K562 (cell line): ENCODE measurements around the gene RSPH9. TPM values are rescaled to one million over a fixed set of nuclear protein-coding genes. Genes with fewer than 3 reads are reported as not detected.

ENCODE experiments used
- CBFA2T2 ChIP-seq: fragments of 450-650 bp; conservative IDR thresholded peaks from 2 replicates; pipeline ENCODE4 v1.6.1; 2017; ENCODE audit warnings: mild to moderate bottlenecking
- CCNT2 ChIP-seq: IDR thresholded peaks from 2 replicates; pipeline ENCODE4 v1.6.1; 2011; ENCODE audit warnings: borderline replicate concordance, low read depth, mild to moderate bottlenecking, moderate library complexity, mixed read lengths, low read length; ENCODE audit not compliant: insufficient read length; ENCODE audit errors: extremely low read depth
- CHCHD3 ChIP-seq: fragments of 250-450 bp; sonication (Bioruptor Pico); IDR thresholded peaks from 2 replicates; pipeline ENCODE4 v2.1.2; 2022; ENCODE audit warnings: mild to moderate bottlenecking
- DACH1 ChIP-seq: fragments of 450-650 bp; IDR thresholded peaks from 2 replicates; pipeline ENCODE4 v1.6.1; 2018; ENCODE audit not compliant: partially characterized antibody
- ETV6 ChIP-seq, 3 experiments: fragments of 150-350 bp in 1 of 3; sonication (generic) in 1 of 3; formaldehyde crosslinking in 1 of 3; IDR thresholded peaks; 2 replicates each; pipeline versions ENCODE4 v1.6.1 to v1.8.0; 2014 to 2022; ENCODE audit warnings: borderline replicate concordance in 2 of 3, low read depth in 2 of 3, antibody characterized with exemption in 1 of 3, low read length in 1 of 3, mild to moderate bottlenecking in 1 of 3, missing genetic modification reagents in 1 of 3
- HNRNPL ChIP-seq: fragments of 200-400 bp; formaldehyde crosslinking; IDR thresholded peaks from 2 replicates; pipeline ENCODE4 v1.6.1; 2017; ENCODE audit warnings: low read depth, mild to moderate bottlenecking, low read length
- HOXB6 ChIP-seq: fragments of 250-450 bp; sonication (Bioruptor Pico); IDR thresholded peaks from 2 replicates; pipeline ENCODE4 v1.5.1; 2022; ENCODE audit warnings: mild to moderate bottlenecking, borderline replicate concordance
- LCOR ChIP-seq: sonication (generic); formaldehyde crosslinking; IDR thresholded peaks from 2 replicates; pipeline ENCODE4 v1.8.0; 2022; ENCODE audit warnings: mild to moderate bottlenecking, missing genetic modification reagents
- MNT ChIP-seq, 2 experiments: fragments of 450-650 bp; conservative IDR thresholded peaks; 2 replicates each; pipeline ENCODE4 v1.6.1; 2017; ENCODE audit warnings: mild to moderate bottlenecking in 2 of 2, moderate library complexity in 2 of 2
- NFE2L1 ChIP-seq: fragments of 450-650 bp; IDR thresholded peaks from 2 replicates; pipeline ENCODE4 v1.6.1; 2016; ENCODE audit warnings: missing genetic modification characterization, low read depth, mild to moderate bottlenecking, missing compliant biosample characterization, moderate library complexity, borderline replicate concordance
- NRF1 ChIP-seq, 2 experiments: fragments of 450-650 bp; IDR thresholded peaks in 1 of 2; conservative IDR thresholded peaks in 1 of 2; 2 replicates each; pipeline ENCODE4 v1.6.1; 2014; ENCODE audit warnings: mild to moderate bottlenecking in 2 of 2
- PCBP2 ChIP-seq: fragments of 200-400 bp; formaldehyde crosslinking; IDR thresholded peaks from 2 replicates; pipeline ENCODE4 v1.6.1; 2018; ENCODE audit warnings: low read length, low read depth, mild to moderate bottlenecking, moderate library complexity; ENCODE audit not compliant: poor library complexity, severe bottlenecking
- PHF20 ChIP-seq: fragments of 450-650 bp; IDR thresholded peaks from 2 replicates; pipeline ENCODE4 v1.6.1; 2018; ENCODE audit not compliant: partially characterized antibody
- POU5F1 ChIP-seq: fragments of 150-350 bp; IDR thresholded peaks from 2 replicates; pipeline ENCODE4 v1.6.1; 2014; ENCODE audit warnings: borderline replicate concordance, low read length, low read depth, mild to moderate bottlenecking; ENCODE audit not compliant: partially characterized antibody
- RBM17 ChIP-seq: fragments of 200-400 bp; formaldehyde crosslinking; IDR thresholded peaks from 2 replicates; pipeline ENCODE4 v1.6.1; 2017; ENCODE audit warnings: low read depth, mild to moderate bottlenecking, low read length, borderline replicate concordance
- SLC30A9 ChIP-seq: fragments of 250-450 bp; sonication (Bioruptor Pico); IDR thresholded peaks from 2 replicates; pipeline ENCODE4 v1.8.0; 2022; ENCODE audit warnings: mild to moderate bottlenecking, moderate library complexity
- SPI1 ChIP-seq: IDR thresholded peaks from 2 replicates; pipeline ENCODE4 v1.6.1; 2011; ENCODE audit warnings: low read depth, low read length, control low read depth, borderline replicate concordance
- TARDBP ChIP-seq: fragments of 450-650 bp; IDR thresholded peaks from 2 replicates; pipeline ENCODE4 v1.6.1; 2016
- TRIM24 ChIP-seq, 2 experiments: fragments of 450-650 bp; IDR thresholded peaks; 2 replicates each; pipeline ENCODE4 v1.6.1; 2016
- WHSC1 ChIP-seq: IDR thresholded peaks from one replicate; pipeline ENCODE4 v1.6.1; 2012; ENCODE audit warnings: low read length, control low read depth, inconsistent platforms
- ZNF165 ChIP-seq: fragments of 250-450 bp; sonication (Bioruptor Pico); IDR thresholded peaks from 2 replicates; pipeline ENCODE4 v1.4.0; 2020; ENCODE audit warnings: borderline replicate concordance
- ZNF408 ChIP-seq: fragments of 250-450 bp; sonication (Bioruptor Pico); IDR thresholded peaks from 2 replicates; pipeline ENCODE4 v1.4.0; 2020; ENCODE audit warnings: low read depth, mild to moderate bottlenecking, moderate library complexity
- ZNF507 ChIP-seq: conservative IDR thresholded peaks from 2 replicates; pipeline ENCODE4 v1.6.1; 2017; ENCODE audit warnings: missing genetic modification characterization, missing compliant biosample characterization
- polyA plus RNA-seq, 8 experiments: library from polyadenylated mRNA; depleted of rRNA in 4 of 8; stranded (reverse) in 5 of 8; unstranded in 3 of 8; fragments of >200 nt; fragmentation: Nextera tagmentation in 2 of 8; fragmentation: Illumina TruSeq in 1 of 8; extraction: Ambion mirVana in 2 of 8; extraction: Trizol in 1 of 8; gene quantifications; 2 replicates each; pipeline versions ENCODE4 v1.2.1 to v1.2.3, GENCODE V29; 2011 to 2014; ENCODE audit warnings: inconsistent platforms in 1 of 8, missing spikeins in 1 of 8
- total RNA-seq, 7 experiments: library from RNA; depleted of rRNA in 6 of 7; stranded (reverse); fragments of >200 nt in 6 of 7; fragmentation: Illumina TruSeq in 2 of 7; extraction: Trizol in 2 of 7; gene quantifications; 2 replicates each; pipeline versions ENCODE4 v1.2.1 to v1.2.3, GENCODE V29; 2011 to 2021; ENCODE audit warnings: low replicate concordance in 1 of 7
- TF ChIP-seq, protein P1 (sequence below), 2 experiments: fragments of 150-350 bp in 1 of 2; IDR thresholded peaks; 2 replicates each; pipeline ENCODE4 v1.6.1; 2012 to 2016; ENCODE audit warnings: low read depth in 2 of 2, low read length in 2 of 2, mild to moderate bottlenecking in 1 of 2, moderate library complexity in 1 of 2

Gene RSPH9
- total and polyA plus RNA-seq, 9 of the 15 experiments (the other 6 are each of a cell fraction or from before 2014, with no cell fraction given), result 0.05 to 0.60 (median 0.39) TPM; not detected in 6

DNA sequence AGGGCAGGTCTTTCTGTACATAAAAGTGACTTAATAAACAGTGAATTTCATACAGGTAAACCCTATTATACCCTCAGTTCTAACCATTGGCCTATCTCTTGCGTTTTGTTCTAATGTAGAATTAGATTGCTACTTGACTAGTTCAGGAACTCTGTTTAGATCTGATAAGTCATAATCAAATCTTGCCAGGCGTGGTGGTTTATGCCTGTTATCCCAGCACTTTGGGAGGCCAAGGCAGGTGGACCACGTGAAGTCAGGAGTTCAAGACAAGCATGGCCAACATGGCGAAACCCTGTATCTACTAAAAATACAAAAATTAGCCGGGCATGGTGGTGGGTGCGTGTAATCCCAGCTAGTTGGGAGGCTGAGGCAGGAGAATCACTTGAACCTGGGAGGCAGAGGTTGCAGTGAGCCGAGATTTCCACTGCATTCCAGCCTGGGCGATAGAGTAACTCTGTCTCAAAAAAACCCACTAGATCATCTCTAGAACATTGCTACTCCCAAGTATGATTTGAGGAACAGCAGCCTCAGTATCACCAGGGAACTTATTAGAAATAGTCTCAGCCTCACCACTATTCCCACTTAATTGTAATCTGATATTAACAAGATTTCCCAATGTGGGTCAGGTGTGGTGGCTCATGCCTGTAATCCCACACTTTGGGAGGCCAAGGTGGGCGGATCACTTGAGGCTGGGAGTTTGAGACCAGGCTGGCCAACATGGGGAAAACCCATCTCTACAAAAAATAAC is 27.9 kb upstream of the RSPH9 start (continued):
- TF ChIP-seq, protein P1, sequence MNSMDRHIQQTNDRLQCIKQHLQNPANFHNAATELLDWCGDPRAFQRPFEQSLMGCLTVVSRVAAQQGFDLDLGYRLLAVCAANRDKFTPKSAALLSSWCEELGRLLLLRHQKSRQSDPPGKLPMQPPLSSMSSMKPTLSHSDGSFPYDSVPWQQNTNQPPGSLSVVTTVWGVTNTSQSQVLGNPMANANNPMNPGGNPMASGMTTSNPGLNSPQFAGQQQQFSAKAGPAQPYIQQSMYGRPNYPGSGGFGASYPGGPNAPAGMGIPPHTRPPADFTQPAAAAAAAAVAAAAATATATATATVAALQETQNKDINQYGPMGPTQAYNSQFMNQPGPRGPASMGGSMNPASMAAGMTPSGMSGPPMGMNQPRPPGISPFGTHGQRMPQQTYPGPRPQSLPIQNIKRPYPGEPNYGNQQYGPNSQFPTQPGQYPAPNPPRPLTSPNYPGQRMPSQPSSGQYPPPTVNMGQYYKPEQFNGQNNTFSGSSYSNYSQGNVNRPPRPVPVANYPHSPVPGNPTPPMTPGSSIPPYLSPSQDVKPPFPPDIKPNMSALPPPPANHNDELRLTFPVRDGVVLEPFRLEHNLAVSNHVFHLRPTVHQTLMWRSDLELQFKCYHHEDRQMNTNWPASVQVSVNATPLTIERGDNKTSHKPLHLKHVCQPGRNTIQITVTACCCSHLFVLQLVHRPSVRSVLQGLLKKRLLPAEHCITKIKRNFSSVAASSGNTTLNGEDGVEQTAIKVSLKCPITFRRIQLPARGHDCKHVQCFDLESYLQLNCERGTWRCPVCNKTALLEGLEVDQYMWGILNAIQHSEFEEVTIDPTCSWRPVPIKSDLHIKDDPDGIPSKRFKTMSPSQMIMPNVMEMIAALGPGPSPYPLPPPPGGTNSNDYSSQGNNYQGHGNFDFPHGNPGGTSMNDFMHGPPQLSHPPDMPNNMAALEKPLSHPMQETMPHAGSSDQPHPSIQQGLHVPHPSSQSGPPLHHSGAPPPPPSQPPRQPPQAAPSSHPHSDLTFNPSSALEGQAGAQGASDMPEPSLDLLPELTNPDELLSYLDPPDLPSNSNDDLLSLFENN (IDR thresholded peaks at IDR 0.05; ENCODE audit: low read depth in 2 of 2, low read length in 2 of 2), result peak in 1 of 2 experiments; percentile 23; a peak in 1 of 4 replicates
- TF ChIP-seq RBM17, result no peak
- TF ChIP-seq ETV6 (IDR thresholded peaks at IDR 0.05; ENCODE audit: borderline replicate concordance in 1 of 2, low read depth in 2 of 2, low read length in 1 of 2), result no peak
- TF ChIP-seq ETV6 (CRISPR knock-in tag; IDR thresholded peaks at IDR 0.05; ENCODE audit: borderline replicate concordance), result no peak
- TF ChIP-seq PHF20, result no peak
- TF ChIP-seq PCBP2, result no peak
- no peak for TF ChIP-seq ZNF408 (CRISPR knock-in tag)
- no peak for TF ChIP-seq SLC30A9 (CRISPR knock-in tag)
- TF ChIP-seq ZNF165 (CRISPR knock-in tag), result no peak
- no peak for TF ChIP-seq POU5F1
- TF ChIP-seq HOXB6 (CRISPR knock-in tag), result peak; percentile 40; the same call in 1 of the 2 replicates
- TF ChIP-seq CBFA2T2, result peak; percentile 52
- TF ChIP-seq HNRNPL, result no peak
- TF ChIP-seq CCNT2, result no peak
- no peak; a peak in 1 of 4 replicates for TF ChIP-seq NRF1 (conservative IDR thresholded peaks at IDR 0.05 in 1 of 2, IDR thresholded peaks at IDR 0.05 in 1 of 2)
- peak; percentile 60; the same call in 1 of the 2 replicates for TF ChIP-seq LCOR (CRISPR knock-in tag)
- no peak for TF ChIP-seq CHCHD3
- no peak for TF ChIP-seq DACH1
- TF ChIP-seq TARDBP, result no peak
- no peak for TF ChIP-seq MNT (conservative IDR thresholded peaks at IDR 0.05)
- no peak for TF ChIP-seq TRIM24 (IDR thresholded peaks at IDR 0.05)
- TF ChIP-seq SPI1, result no peak
- no peak for TF ChIP-seq WHSC1
- no peak for TF ChIP-seq ZNF507
- TF ChIP-seq NFE2L1, result no peak
